GM18511 (cell line): ENCODE data around the gene PLXNA2.

ENCODE experiments used
- ATAC-seq: cut with Tn5 transposase; IDR thresholded peaks from one replicate; pipeline ENCODE4 v1.9.1; 2021; ENCODE audit warnings: mild to moderate bottlenecking, moderate library complexity; ENCODE audit not compliant: unreplicated experiment

The PLXNA2 gene

GRCh38 chr1:208101661-208102431 is 142.3 kb downstream of the PLXNA2 start:
- no peak for ATAC-seq

GRCh38 chr1:208100906-208101305 is 143.3 kb downstream of the PLXNA2 start:
- no peak for ATAC-seq

GRCh38 chr1:208100106-208100505 is 144.1 kb downstream of the PLXNA2 start:
- no peak for ATAC-seq

- ATAC-seq, result no peak
Measured at GRCh38 chr1:208098773-208099172, 145.4 kb downstream of the PLXNA2 start.

- peak; percentile 60 for ATAC-seq
Measured at GRCh38 chr1:208093754-208094719, 150.1 kb downstream of the PLXNA2 start.

GRCh38 chr1:208093046-208093445 is 151.1 kb downstream of the PLXNA2 start:
- ATAC-seq, result no peak

GRCh38 chr1:208090388-208091301 is 153.5 kb downstream of the PLXNA2 start:
- no peak for ATAC-seq

- no peak for ATAC-seq
Measured at GRCh38 chr1:208089761-208090370, 154.3 kb downstream of the PLXNA2 start.

GRCh38 chr1:208089149-208089548 is 155.0 kb downstream of the PLXNA2 start:
- no peak for ATAC-seq

- no peak for ATAC-seq
Measured at GRCh38 chr1:208088319-208088718, 155.9 kb downstream of the PLXNA2 start.

- ATAC-seq, result no peak
Measured at GRCh38 chr1:208085655-208086515, 158.3 kb downstream of the PLXNA2 start.

- ATAC-seq, result no peak
Measured at GRCh38 chr1:208084764-208085163, 159.4 kb downstream of the PLXNA2 start.

- ATAC-seq, result no peak
Measured at GRCh38 chr1:208084220-208084619, 160.0 kb downstream of the PLXNA2 start.

GRCh38 chr1:208083715-208084085 is 160.5 kb downstream of the PLXNA2 start:
- no peak for ATAC-seq

GRCh38 chr1:208083016-208083714 is 161.0 kb downstream of the PLXNA2 start:
- ATAC-seq, result no peak

- ATAC-seq, result no peak
Measured at GRCh38 chr1:208081972-208082371, 162.2 kb downstream of the PLXNA2 start.

GRCh38 chr1:208080396-208081286 is 163.5 kb downstream of the PLXNA2 start:
- ATAC-seq, result no peak

- ATAC-seq, result no peak
Measured at GRCh38 chr1:208079161-208079560, 165.0 kb downstream of the PLXNA2 start.
